Lower leg skin (tissue), 4 donors: ENCODE results near the gene PDSS1. TPM values are rescaled to one million over a fixed set of nuclear protein-coding genes. Genes with fewer than 3 reads are reported as not detected.

Experiments
- DNase-seq, 2 donors: peaks; one replicate each; pipeline ENCODE4 v3.0.0-alpha.2; 2019; ENCODE audit warnings: low spot score in 2 of 2
- H3K4me3 ChIP-seq: fragments of 200-600 bp; sonication (generic); 2 replicates; pipeline ENCODE4 v1.5.1; 2017; ENCODE audit warnings: mild to moderate bottlenecking, low read depth; ENCODE audit not compliant: poor library complexity, severe bottlenecking
- CTCF ChIP-seq, 3 donors: fragments of 450-650 bp; IDR thresholded peaks; one replicate each; pipeline ENCODE4 v1.5.1; 2016; ENCODE audit warnings: antibody characterized with exemption in 3 of 3, mild to moderate bottlenecking in 3 of 3, moderate library complexity in 2 of 3
- POLR2A ChIP-seq, 2 donors: fragments of 450-650 bp; IDR thresholded peaks; one replicate each; pipeline ENCODE4 v1.6.1; 2016 to 2017; ENCODE audit warnings: antibody characterized with exemption in 2 of 2, mild to moderate bottlenecking in 1 of 2, moderate library complexity in 1 of 2
- WGBS, 2 donors: methylation state at CpG; one replicate each; pipeline ENCODE4 v1.1.5; 2018; 5-methylcytosine and 5-hydroxymethylcytosine counted together
- intact Hi-C: fragments of 100-400 bp; cut with DNase I; formaldehyde crosslinking; loops from one replicate; pipeline ENCODE4 v1.15.0; 2023; ENCODE audit warnings: low total_unique reads
- total RNA-seq, 4 donors: library from RNA; depleted of rRNA; stranded (reverse); fragments of >200 nt; gene quantifications; one replicate each; pipeline ENCODE4 v1.1.0, GENCODE V29; 2016

PDSS1 gene
- total RNA-seq, 4 donors from 2014 or later = 1.4 to 4.7 (median 2.7) TPM

- WGBS, 2 donors = 80 to 81% methylated on average over 5 of the region's 5 CpGs
- no peak overlapping the region for H3K4me3 ChIP-seq
- no peak for TF ChIP-seq POLR2A (IDR thresholded peaks at IDR 0.05)
- no peak for TF ChIP-seq CTCF (IDR thresholded peaks at IDR 0.05)
- no peak for DNase-seq
- intact Hi-C loops = no loop called here
Measured at GRCh38 chr10:26746061-26746460, 48.6 kb downstream of the PDSS1 start.

GRCh38 chr10:26755443-26755903 lies 58.0 kb downstream of the PDSS1 start:
- intact Hi-C loops = no loop called here
- 55 to 65% methylated on average over 4 of the region's 4 CpGs for WGBS, 2 donors
- TF ChIP-seq POLR2A (IDR thresholded peaks at IDR 0.05) = no peak
- TF ChIP-seq CTCF (IDR thresholded peaks at IDR 0.05) = no peak
- no peak for DNase-seq
- no peak overlapping the region for H3K4me3 ChIP-seq

DNA sequence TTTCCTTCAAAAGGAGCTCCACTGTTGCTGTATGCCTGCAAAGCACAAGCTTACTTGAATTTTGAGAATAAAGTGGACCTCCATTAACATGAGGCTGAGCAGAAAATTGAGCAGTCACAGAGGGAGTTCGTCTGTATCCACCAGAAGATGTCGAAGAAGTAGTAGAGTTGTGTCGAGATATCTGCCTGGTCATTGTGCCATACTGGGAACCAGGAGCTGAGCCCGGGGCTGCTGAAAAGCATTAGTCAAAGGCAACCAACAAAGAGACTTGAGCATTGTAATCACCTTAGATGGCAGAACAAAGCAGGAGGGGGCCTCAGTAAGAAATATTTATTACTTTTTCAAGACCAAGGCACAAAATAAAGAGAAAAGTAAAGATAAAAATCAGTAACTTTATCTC lies 61.5 kb downstream of the PDSS1 start:
- intact Hi-C loops = no loop called here
- H3K4me3 ChIP-seq = no peak overlapping the region
- WGBS, 2 donors = 86 to 93% methylated on average over 4 of the region's 4 CpGs
- no peak for DNase-seq
- TF ChIP-seq CTCF (IDR thresholded peaks at IDR 0.05) (no peak), POLR2A (IDR thresholded peaks at IDR 0.05) (no peak)

GRCh38 chr10:26765549-26765948 lies 68.0 kb downstream of the PDSS1 start:
- WGBS, 2 donors = 98 to 100% methylated on average over 2 of the region's 2 CpGs
- DNase-seq = no peak
- TF ChIP-seq CTCF (IDR thresholded peaks at IDR 0.05) (no peak), POLR2A (IDR thresholded peaks at IDR 0.05) (no peak)
- H3K4me3 ChIP-seq = no peak overlapping the region
- intact Hi-C loops = no loop called here

GRCh38 chr10:26770069-26770468 lies 72.6 kb downstream of the PDSS1 start:
- 96 to 97% methylated on average over 4 of the region's 4 CpGs for WGBS, 2 donors
- no peak for TF ChIP-seq CTCF (IDR thresholded peaks at IDR 0.05)
- TF ChIP-seq POLR2A (IDR thresholded peaks at IDR 0.05) = no peak
- intact Hi-C loops = no loop called here
- DNase-seq = no peak
- H3K4me3 ChIP-seq = no peak overlapping the region

DNA sequence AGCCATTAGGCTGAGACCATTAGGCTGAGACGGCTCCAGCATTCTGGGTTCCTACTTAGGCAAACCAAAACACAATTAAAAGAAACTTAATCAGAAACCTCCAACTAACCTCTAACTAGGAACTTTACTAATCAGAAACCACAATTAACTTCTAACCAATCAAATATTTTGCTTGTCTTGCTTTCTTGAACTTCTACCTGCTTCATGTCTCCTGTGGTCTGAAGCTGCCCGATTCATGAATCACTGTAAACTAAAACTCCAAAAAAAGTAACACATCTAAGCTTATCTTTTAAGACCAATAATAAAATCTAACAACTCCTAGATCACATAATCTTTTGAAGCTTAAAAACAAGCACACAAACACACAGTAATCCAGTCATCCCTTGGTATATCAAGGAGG lies 76.1 kb downstream of the PDSS1 start:
- no peak overlapping the region for H3K4me3 ChIP-seq
- no peak for TF ChIP-seq CTCF (IDR thresholded peaks at IDR 0.05)
- TF ChIP-seq POLR2A (IDR thresholded peaks at IDR 0.05) = no peak
- intact Hi-C loops = no loop called here
- 92 to 94% methylated on average over 2 of the region's 2 CpGs for WGBS, 2 donors
- DNase-seq = no peak
